Activated CD4-positive, alpha-beta T cell treated with anti-CD3 and anti-CD28 coated beads for 4 hours (primary cell): ENCODE measurements around the gene AFF3.

Experiments used
- DNase-seq, 2 donors: peaks; one replicate each; pipeline ENCODE4 v3.0.0-alpha.2; 2020

Gene AFF3

GRCh38 chr2:99850084-99850710, 292.2 kb downstream of the AFF3 start:
- DNase-seq = no peak

- DNase-seq = no peak
These were observed 295.8 kb downstream of the AFF3 start for GRCh38 chr2:99846462-99847107.

DNA sequence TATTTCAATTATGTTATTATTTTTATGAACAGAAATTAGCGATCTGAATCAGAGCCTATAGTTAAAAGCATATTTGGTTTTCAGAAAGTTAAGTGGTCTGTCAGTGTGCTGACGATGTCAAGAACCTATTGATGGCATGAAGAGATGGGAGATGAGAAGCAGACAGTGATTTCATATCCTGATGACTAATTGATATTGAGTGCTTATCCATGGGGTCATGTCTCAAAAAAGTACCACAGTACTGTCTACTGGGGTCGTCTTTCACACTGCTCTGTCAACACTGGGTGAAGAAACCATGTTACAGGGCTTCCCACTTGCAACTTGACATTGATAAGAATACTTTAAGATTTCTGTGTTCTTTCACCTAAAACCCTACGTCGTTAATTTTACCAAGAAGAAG, 297.1 kb downstream of the AFF3 start:
- DNase-seq = no peak

DNA sequence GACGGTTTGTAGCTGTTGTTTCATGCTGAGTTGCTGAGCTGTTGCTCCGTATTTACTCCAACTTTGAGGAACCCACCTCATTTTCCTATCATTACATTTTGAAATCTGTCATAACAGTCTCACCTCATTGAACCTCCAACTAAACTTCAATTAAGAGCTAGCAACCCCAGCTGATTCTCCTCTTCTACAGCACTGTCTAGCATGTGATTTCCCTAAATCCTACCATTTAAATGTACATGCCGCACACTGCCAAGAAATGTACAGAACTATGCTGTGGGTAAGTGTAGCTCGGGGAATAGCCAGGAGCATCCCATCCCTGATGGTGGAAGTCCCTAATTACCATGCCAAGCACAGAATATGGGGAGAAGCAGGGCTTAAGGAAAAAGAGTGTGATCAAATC, 299.9 kb downstream of the AFF3 start:
- no peak for DNase-seq

DNA sequence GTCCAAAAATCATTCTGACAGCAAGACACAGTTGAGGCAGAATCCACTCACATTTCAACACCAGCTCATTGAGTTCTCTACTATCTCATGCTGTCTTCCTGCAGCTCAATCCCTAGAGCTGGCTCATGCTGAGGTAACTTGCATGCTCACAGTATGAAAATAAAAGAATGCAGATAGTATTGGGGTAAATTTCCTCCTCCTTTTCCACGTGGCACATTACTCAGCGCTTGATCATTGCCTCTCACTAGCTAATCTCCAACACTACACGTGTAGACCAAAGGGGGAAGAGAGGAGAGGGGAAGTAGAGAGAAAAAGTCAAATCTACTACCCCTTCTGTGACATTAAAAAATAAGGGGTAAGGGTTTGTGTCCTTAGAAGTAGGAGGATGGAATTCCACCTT, 300.6 kb downstream of the AFF3 start:
- no peak for DNase-seq

DNA sequence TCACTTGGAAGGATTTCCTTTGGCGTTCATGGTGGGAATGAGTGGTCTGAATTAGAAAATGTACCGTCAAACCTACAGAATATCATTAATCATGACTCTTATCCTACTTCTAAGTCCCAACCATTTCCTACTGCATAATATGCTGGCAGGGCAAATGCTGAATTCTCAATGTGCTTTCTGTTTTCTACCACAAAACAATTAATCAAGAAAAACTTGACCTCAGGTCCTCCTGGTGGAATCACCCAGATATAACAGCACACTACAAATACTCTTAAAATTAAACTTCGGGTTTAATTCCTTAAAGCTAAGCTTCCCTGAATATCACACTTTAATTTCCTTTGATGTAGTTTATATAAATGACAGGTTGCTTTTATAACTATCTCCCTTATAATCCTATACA, 301.6 kb downstream of the AFF3 start:
- no peak for DNase-seq

- no peak for DNase-seq
These were observed 305.4 kb downstream of the AFF3 start for GRCh38 chr2:99836690-99837605.

GRCh38 chr2:99834426-99834825, 308.0 kb downstream of the AFF3 start:
- no peak for DNase-seq

- no peak for DNase-seq
These were observed 308.7 kb downstream of the AFF3 start for GRCh38 chr2:99833586-99834201.

- no peak for DNase-seq
These were observed 309.5 kb downstream of the AFF3 start for GRCh38 chr2:99832926-99833325.

DNA sequence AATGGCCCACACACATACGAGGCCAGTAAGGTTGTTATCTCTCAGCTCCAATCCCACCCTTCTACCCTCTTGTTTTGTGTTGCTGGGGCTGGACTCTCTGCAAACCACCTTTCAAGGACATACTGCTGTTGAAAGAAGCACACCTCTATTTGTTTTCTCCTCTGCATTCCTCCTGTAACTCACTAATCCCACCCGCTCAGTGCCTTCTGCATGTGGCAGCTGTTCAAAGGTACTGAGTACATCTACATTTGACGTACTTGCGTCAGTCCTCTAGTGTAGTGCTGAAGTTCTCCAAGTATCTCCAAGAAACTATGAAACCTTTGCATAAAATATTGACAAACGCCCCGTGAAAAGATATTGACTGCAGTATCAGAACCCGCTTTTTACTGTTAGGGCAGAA, 310.6 kb downstream of the AFF3 start:
- DNase-seq = no peak

DNA sequence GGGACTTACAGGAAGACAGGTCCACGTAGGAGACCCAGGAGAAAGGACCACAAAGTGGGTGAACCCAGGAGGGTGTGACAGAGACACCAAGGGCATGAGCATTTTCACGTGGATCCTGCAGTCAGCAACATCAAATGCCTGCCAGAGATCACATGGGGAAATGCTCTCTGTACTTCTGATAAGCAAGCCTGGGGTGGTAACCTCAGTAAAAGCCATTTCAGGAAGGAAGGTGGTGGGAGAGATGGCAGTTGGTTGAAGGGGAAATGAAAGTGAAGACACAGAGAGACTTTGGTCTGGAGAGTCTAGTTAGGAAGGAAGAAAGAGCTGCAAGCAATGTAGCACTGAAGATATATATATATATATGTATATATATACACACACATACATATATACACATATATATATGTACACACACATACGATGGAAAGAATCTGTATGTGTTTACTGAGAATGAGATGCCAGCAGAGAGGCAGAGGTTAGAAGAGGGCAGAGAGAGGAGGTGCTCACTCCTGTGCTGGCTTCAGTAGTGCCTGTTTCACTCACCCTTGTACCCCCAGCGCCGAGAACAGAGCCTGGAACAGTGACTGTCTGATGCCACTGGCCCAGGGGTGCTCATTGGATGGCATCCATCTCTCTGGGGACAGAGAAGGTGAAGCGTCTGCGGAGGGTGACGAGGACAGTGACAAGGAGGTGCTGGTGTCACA, 314.9 kb downstream of the AFF3 start:
- no peak for DNase-seq

GRCh38 chr2:99825630-99826029, 316.8 kb downstream of the AFF3 start:
- DNase-seq = no peak

DNA sequence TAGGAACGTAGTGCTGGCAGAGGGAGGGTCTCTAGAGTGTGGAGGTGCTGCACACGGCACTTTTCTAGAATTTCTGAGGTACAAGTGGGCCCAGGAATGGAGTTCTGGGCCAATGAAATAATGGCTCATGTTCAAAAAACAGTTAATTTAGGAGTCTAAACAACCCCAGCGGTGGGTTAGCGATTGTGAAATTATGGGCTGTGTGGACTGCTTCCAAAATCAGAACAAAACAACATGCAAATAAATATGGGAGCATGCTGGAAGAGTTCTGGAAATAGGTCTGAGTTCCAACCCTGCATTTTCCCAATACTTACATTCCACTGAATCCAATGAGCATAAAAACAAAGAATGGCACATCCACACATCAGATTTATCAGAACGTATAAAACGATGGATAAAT, 317.6 kb downstream of the AFF3 start:
- no peak for DNase-seq

DNA sequence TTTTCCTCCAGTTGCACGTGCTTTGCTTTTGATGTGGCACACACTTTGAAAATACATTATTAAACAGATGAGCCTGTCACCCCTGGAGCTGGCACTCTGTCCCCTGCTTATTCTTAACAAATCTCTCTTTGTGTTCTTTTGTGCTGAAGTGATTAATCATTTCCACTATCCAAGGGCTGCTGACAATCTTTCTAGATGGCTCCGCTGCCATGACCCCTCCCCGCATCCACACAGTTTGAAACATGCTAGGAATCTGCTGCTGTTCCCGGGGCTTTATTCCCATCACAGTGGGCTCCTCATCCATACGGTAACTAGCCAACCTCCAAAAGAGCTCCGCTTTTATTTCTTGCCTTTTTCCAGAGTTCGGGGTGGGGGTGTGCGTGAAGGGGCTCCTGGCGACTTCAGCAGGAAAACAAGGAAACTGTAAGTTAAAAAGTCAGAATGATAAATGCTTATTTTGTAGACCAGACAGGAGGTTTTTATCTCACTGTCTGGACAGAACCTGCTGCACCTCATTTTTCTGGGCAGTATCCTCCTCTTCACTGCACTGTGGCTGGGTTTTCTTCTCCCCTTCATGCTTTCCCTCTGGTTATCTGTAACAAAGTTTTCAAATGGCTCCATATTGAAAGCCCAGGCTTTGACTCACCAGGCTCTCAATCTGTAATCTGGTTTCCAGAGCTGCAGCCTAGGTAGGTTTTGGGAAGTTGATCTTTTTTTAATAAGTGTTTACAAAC, 319.7 kb downstream of the AFF3 start:
- DNase-seq = no peak

DNA sequence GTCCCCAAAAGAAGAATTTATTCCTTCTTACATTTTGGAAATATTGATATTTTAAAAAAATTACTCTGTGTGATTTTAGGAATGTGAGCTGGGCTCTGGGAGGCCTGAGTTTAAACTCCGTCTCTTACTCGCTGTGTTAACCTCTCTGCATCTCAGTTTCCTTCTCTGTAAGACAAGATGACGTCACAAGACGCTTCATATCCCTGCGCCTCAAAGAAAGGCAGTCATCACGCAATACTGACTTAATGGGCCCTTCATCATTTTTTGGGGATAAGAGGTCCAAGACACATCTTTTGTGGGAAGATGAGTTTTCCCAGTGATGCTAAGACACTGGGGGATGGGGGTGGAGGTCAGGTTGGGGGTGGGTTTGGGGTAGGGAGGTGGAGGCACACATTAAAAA, 320.4 kb downstream of the AFF3 start:
- no peak for DNase-seq

- DNase-seq = no peak
These were observed 320.8 kb downstream of the AFF3 start for GRCh38 chr2:99821572-99821971.

GRCh38 chr2:99821039-99821438, 321.4 kb downstream of the AFF3 start:
- no peak for DNase-seq

GRCh38 chr2:99819766-99820165, 322.6 kb downstream of the AFF3 start:
- DNase-seq = no peak

DNA sequence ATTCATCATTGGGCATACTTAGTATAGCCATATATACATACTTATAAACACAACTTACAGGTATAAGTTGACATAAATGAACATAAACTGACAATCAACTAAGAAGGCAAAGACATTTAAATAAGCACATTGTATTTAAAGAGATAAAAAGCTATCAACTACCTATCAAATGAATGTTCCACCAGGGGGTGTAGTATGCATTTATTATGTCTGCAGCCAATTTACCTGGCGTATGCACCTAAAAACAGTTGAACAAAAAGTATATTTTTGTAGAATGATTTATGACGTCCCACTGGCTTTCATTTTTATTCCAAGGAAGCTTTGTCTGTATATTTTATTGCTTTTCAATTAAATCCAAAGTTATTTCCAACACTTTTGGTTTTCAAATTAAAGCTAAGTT, 323.5 kb downstream of the AFF3 start:
- DNase-seq = no peak

DNA sequence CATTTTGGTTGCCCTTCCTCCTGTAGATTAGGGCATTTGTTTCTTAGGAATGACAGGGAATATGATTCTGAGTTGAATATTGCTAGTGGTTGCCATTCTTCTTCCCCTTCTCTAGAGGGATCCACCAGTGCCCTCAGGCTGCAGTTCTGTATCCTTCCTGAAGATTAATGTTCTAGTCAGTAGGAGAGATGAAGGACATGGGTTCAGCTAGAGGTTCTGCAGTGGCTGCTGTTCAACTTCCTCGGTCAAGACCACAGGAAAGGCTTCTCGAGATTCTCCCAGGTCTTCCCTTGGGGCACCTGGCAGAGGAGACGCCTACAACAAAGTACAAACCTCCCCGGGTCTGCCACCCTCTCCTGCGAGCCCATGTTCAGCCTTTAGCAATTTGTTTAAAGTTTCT, 325.5 kb downstream of the AFF3 start:
- DNase-seq = no peak

DNA sequence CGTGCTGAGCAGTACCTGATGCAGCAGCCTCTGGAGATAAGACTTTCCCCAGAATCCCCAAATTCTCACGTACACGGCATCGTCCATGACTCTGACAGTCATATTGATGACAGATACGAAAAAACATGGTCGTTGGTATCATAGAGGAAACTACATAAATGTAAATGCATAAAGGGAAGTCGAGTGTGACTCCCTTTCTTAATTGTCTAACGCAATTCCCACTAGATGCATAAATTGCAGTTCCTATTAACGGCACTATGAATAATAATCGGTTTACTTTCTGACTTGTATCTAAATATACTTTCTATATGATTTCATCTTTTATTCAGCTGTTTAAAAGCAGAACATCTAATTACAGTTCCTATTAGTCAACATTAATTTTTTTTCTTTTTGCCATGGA, 330.0 kb downstream of the AFF3 start:
- DNase-seq = no peak
